HG02588 (cell line): ENCODE measurements around the gene CSK.
"Not testable (repeated sequence)": the region's sequence is repeated elsewhere in the genome, so short reads cannot be mapped to it uniquely, and the experiment has no call there.

Source experiments
- ATAC-seq: cut with Tn5 transposase; IDR thresholded peaks from one replicate; pipeline ENCODE4 v1.9.1; 2021; ENCODE audit warnings: mild to moderate bottlenecking, moderate library complexity; ENCODE audit not compliant: unreplicated experiment

Gene CSK

GRCh38 chr15:74781431-74782258 is at the start of gene CSK:
TSS of gene CSK (plus strand) at chr15:74782080. CDS start at chr15:74798298, 16,218 bp downstream.
- peak; percentile 39 for ATAC-seq

- no peak for ATAC-seq
Measured at GRCh38 chr15:74732846-74733245, 49.0 kb upstream of the CSK start.

- ATAC-seq = no peak
Measured at GRCh38 chr15:74733269-74733668, 48.6 kb upstream of the CSK start.

- ATAC-seq = no peak
Measured at GRCh38 chr15:74735305-74735704, 46.6 kb upstream of the CSK start.

- ATAC-seq = not testable (repeated sequence)
Measured at GRCh38 chr15:74738239-74738638, 43.6 kb upstream of the CSK start.

- no peak for ATAC-seq
Measured at GRCh38 chr15:74742422-74742821, 39.5 kb upstream of the CSK start.

- ATAC-seq = no peak
Measured at GRCh38 chr15:74746389-74746788, 35.5 kb upstream of the CSK start.

GRCh38 chr15:74748322-74748946 is 33.4 kb upstream of the CSK start, which contains the start of gene CYP1A2:
TSS of gene CYP1A2 (plus strand) at chr15:74748845. CDS start at chr15:74749739, 894 bp downstream.
- ATAC-seq = no peak

- no peak for ATAC-seq
Measured at GRCh38 chr15:74749832-74750231, 32.0 kb upstream of the CSK start.

- ATAC-seq = no peak
Measured at GRCh38 chr15:74750751-74751150, 31.1 kb upstream of the CSK start.

GRCh38 chr15:74752011-74752410 is 29.9 kb upstream of the CSK start:
- no peak for ATAC-seq

- ATAC-seq = no peak
Measured at GRCh38 chr15:74752531-74752930, 29.3 kb upstream of the CSK start.

GRCh38 chr15:74754593-74755215 is 27.2 kb upstream of the CSK start:
- no peak for ATAC-seq

GRCh38 chr15:74758736-74759135 is 23.1 kb upstream of the CSK start:
- ATAC-seq = no peak

GRCh38 chr15:74762791-74763150 is 19.1 kb upstream of the CSK start:
- no peak for ATAC-seq

GRCh38 chr15:74763416-74763815 is 18.5 kb upstream of the CSK start:
- no peak for ATAC-seq

- ATAC-seq = no peak
Measured at GRCh38 chr15:74767167-74768098, 14.4 kb upstream of the CSK start.

GRCh38 chr15:74768099-74768770 is 13.6 kb upstream of the CSK start:
- no peak for ATAC-seq

GRCh38 chr15:74768771-74769342 is 13.0 kb upstream of the CSK start:
- no peak for ATAC-seq

GRCh38 chr15:74769463-74770025 is 12.3 kb upstream of the CSK start:
- ATAC-seq = no peak
